Omental fat pad (tissue), 4 donors: ENCODE data around the gene STIMATE. TPM values are rescaled to one million over a fixed set of nuclear protein-coding genes. Genes with fewer than 3 reads are reported as not detected.

Experiments
- ATAC-seq: fragments of 150-250 bp; one replicate; pipeline ENCODE4 v1.9.1; 2016; ENCODE audit warnings: mild to moderate bottlenecking, moderate library complexity; ENCODE audit not compliant: low FRiP score
- DNase-seq: peaks from one replicate; pipeline ENCODE4 v3.0.0-alpha.2; 2019; ENCODE audit warnings: low spot score
- CTCF ChIP-seq, 3 donors: fragments of 450-650 bp; IDR thresholded peaks; one replicate each; pipeline ENCODE4 v1.5.1; 2016 to 2017; ENCODE audit warnings: antibody characterized with exemption in 3 of 3, mild to moderate bottlenecking in 3 of 3, moderate library complexity in 2 of 3
- total RNA-seq, 4 donors: library from RNA; depleted of rRNA; stranded (reverse); fragments of >200 nt; gene quantifications; one replicate each; pipeline ENCODE4 v1.1.0, GENCODE V29; 2016

STIMATE gene
- total RNA-seq, 4 donors from 2014 or later: 15.1 to 34.7 (median 18.8) TPM

GRCh38 chr3:52827866-52828376, 69.4 kb downstream of the STIMATE start:
- ATAC-seq (no peak), DNase-seq (no peak)
- no peak for TF ChIP-seq CTCF (IDR thresholded peaks at IDR 0.05)

GRCh38 chr3:52827441-52827840, 69.9 kb downstream of the STIMATE start:
- TF ChIP-seq CTCF (IDR thresholded peaks at IDR 0.05): no peak
- ATAC-seq (no peak), DNase-seq (no peak)

GRCh38 chr3:52824037-52824436, 73.3 kb downstream of the STIMATE start:
- no peak for TF ChIP-seq CTCF (IDR thresholded peaks at IDR 0.05)
- DNase-seq: no peak
- ATAC-seq: no peak

- no peak for TF ChIP-seq CTCF (IDR thresholded peaks at IDR 0.05)
- DNase-seq (no peak), ATAC-seq (no peak)
These were observed 75.0 kb downstream of the STIMATE start for GRCh38 chr3:52822363-52822762.

GRCh38 chr3:52820736-52821135, 76.6 kb downstream of the STIMATE start:
- DNase-seq (no peak), ATAC-seq (no peak)
- TF ChIP-seq CTCF (IDR thresholded peaks at IDR 0.05): no peak

GRCh38 chr3:52819936-52820335, 77.4 kb downstream of the STIMATE start:
- TF ChIP-seq CTCF (IDR thresholded peaks at IDR 0.05): no peak
- ATAC-seq: no peak
- no peak for DNase-seq

- no peak for TF ChIP-seq CTCF (IDR thresholded peaks at IDR 0.05)
- DNase-seq (no peak), ATAC-seq (no peak)
These were observed 79.5 kb downstream of the STIMATE start for GRCh38 chr3:52817860-52818259.
